Testis (tissue), 3 donors: ENCODE measurements around the gene SLC4A9. TPM values are rescaled to one million over a fixed set of nuclear protein-coding genes. Genes with fewer than 3 reads are reported as not detected.
"Not testable (repeated sequence)": the region's sequence is repeated elsewhere in the genome, so short reads cannot be mapped to it uniquely, and the experiment has no call there.

Experiments used
- DNase-seq: peaks from one replicate; pipeline ENCODE4 v3.0.0-alpha.2; 2019
- H3K27ac ChIP-seq, 2 donors: fragments of 200-600 bp; sonication (generic); one replicate each; pipeline ENCODE4 v1.5.1; 2019
- H3K27me3 ChIP-seq: fragments of 200-600 bp; sonication (generic); one replicate; pipeline ENCODE4 v1.5.1; 2019
- H3K36me3 ChIP-seq: fragments of 200-600 bp; sonication (generic); one replicate; pipeline ENCODE4 v1.5.1; 2017; ENCODE audit warnings: low read depth; ENCODE audit errors: missing control alignments
- H3K4me1 ChIP-seq: fragments of 200-600 bp; sonication (generic); one replicate; pipeline ENCODE4 v1.5.1; 2019
- H3K4me3 ChIP-seq, 2 donors: fragments of 200-600 bp; sonication (generic); one replicate each; pipeline ENCODE4 v1.5.1; 2017 to 2019
- H3K9me3 ChIP-seq: fragments of 200-600 bp; sonication (generic); one replicate; pipeline ENCODE4 v1.5.1; 2017
- POLR2A ChIP-seq: fragments of 450-650 bp; IDR thresholded peaks from one replicate; pipeline ENCODE4 v1.6.1; 2017; ENCODE audit warnings: antibody characterized with exemption, mild to moderate bottlenecking, moderate library complexity
- WGBS, 2 donors: methylation state at CpG; one replicate each; pipeline ENCODE4 v1.1.5; 2018; 5-methylcytosine and 5-hydroxymethylcytosine counted together
- intact Hi-C: fragments of 100-400 bp; cut with DNase I; formaldehyde crosslinking; loops from one replicate; pipeline ENCODE4 v1.15.1; 2023; ENCODE audit warnings: low total_unique reads
- polyA plus RNA-seq: library from polyadenylated mRNA; stranded (reverse); fragments of 350-450 nt; fragmentation: Illumina TruSeq; extraction: RNeasy Lipid Tissue Mini Kit (QIAGEN cat#74804); gene quantifications from one replicate; pipeline ENCODE4 v1.2.3, GENCODE V29; 2014; ENCODE audit warnings: low read depth, low replicate concordance; ENCODE audit not compliant: insufficient read depth
- total RNA-seq, 2 donors: library from RNA; depleted of rRNA; stranded (reverse); fragments of >200 nt; gene quantifications; one replicate each; pipeline ENCODE4 v1.2.3, GENCODE V29; 2016
- TF ChIP-seq, protein P1 (sequence below), 3 experiments: fragments of 450-650 bp in 2 of 3; fragments of 200-600 bp in 1 of 3; sonication (generic) in 1 of 3; IDR thresholded peaks; one replicate each; pipeline ENCODE4 v1.5.1; 2016 to 2019; ENCODE audit warnings: antibody characterized with exemption in 3 of 3, mild to moderate bottlenecking in 2 of 3, moderate library complexity in 1 of 3

SLC4A9 gene
- total and polyA plus RNA-seq, 3 donors from 2014 or later = 0.81 to 1.2 (median 1.2) TPM

DNA sequence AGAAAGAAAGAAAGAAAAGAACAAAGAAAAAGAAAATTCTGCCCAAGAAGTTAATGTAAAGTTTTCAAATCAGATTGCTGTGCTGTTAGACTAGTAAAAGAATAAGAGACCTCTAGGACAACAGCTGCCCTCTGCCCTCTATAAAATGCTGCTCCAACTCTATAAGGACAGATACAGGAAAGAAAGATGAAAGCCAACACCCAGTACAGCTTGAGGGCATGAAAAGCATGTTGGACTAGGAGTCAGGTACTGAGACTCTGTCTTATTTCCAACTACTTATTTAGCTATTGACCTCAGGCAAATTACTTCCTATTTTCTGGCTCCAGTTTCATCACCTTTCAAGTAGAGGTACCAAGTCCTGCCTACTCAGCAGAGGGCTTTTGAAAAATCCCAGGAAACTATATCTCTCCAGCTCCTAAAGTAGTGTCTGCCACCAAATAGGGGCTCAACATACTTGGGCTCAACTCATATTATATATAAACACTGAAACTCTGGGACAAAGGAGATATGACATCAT lies 19.3 kb upstream of the SLC4A9 start:
- H3K27me3 ChIP-seq = no peaks in the 10 kb centered on the region
- peaks cover 7% of the 10 kb centered on the region for H3K4me1 ChIP-seq
- no peak overlapping the region for H3K27ac ChIP-seq
- no peaks in the 10 kb centered on the region for H3K9me3 ChIP-seq
- TF ChIP-seq POLR2A = no peak
- H3K36me3 ChIP-seq = no peaks in the 10 kb centered on the region
- H3K4me3 ChIP-seq = no peak overlapping the region
- intact Hi-C loops = no loop called here
- DNase-seq = no peak

DNA sequence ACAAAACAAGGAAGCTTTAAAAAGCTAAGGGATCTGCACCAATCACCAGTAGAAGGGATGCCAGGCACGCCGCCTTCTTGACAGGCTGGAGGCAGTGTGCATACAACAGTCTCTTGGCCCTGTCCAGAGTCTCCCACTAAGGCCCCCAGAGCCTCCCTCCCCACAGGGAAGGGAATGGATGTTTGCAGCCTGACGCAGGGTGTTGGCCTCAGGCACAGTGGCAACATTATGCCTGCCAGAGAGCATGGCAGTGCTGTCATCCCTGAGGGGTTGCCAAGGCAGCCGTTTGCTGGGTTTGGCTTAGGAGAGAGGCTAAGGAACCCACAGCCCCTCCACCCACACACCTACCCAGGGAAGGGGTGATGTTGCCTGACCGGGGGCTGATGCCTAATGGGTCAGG lies 18.4 kb upstream of the SLC4A9 start:
- H3K4me3 ChIP-seq = no peak overlapping the region
- intact Hi-C loops = no loop called here
- H3K27me3 ChIP-seq = no peaks in the 10 kb centered on the region
- no peaks in the 10 kb centered on the region for H3K36me3 ChIP-seq
- no peak for TF ChIP-seq POLR2A
- TF ChIP-seq, protein P1, sequence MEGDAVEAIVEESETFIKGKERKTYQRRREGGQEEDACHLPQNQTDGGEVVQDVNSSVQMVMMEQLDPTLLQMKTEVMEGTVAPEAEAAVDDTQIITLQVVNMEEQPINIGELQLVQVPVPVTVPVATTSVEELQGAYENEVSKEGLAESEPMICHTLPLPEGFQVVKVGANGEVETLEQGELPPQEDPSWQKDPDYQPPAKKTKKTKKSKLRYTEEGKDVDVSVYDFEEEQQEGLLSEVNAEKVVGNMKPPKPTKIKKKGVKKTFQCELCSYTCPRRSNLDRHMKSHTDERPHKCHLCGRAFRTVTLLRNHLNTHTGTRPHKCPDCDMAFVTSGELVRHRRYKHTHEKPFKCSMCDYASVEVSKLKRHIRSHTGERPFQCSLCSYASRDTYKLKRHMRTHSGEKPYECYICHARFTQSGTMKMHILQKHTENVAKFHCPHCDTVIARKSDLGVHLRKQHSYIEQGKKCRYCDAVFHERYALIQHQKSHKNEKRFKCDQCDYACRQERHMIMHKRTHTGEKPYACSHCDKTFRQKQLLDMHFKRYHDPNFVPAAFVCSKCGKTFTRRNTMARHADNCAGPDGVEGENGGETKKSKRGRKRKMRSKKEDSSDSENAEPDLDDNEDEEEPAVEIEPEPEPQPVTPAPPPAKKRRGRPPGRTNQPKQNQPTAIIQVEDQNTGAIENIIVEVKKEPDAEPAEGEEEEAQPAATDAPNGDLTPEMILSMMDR (IDR thresholded peaks at IDR 0.05) = no peak
- H3K4me1 ChIP-seq = peaks cover 7% of the 10 kb centered on the region
- DNase-seq = no peak
- H3K27ac ChIP-seq = no peak overlapping the region
- 71 to 77% methylated on average over 2 to 5 of the region's 5 CpGs for WGBS, 2 donors
- H3K9me3 ChIP-seq = no peaks in the 10 kb centered on the region

DNA sequence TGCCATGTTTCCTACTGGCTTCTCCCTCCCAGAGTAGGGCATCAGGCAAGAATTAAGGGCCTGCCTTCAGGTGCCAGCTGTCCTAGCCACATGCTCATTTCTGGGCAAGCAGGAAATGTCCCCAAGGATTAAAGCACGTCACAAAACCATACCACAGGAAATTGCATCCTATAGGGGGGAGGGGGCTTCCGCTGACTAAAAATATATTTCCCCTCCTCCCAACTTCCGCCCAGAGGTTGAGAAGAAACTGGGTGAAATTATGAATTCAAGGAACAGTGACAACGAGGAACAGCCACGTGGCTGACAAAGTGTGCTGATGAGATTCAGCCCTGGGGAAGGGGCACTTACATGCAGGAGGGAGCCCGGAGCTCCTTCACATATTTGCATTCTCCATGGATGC lies 17.7 kb upstream of the SLC4A9 start:
- no peak for DNase-seq
- 76 to 84% methylated on average over 6 of the region's 6 CpGs for WGBS, 2 donors
- Histone ChIP-seq H3K4me3 (no peak overlapping the region), H3K36me3 (no peaks in the 10 kb centered on the region), H3K27ac (no peak overlapping the region), H3K9me3 (no peaks in the 10 kb centered on the region), H3K27me3 (no peaks in the 10 kb centered on the region), H3K4me1 (peaks cover 14% of the 10 kb centered on the region)
- intact Hi-C loops = no loop called here
- no peak for TF ChIP-seq POLR2A
- TF ChIP-seq, protein P1 (IDR thresholded peaks at IDR 0.05) = no peak

DNA sequence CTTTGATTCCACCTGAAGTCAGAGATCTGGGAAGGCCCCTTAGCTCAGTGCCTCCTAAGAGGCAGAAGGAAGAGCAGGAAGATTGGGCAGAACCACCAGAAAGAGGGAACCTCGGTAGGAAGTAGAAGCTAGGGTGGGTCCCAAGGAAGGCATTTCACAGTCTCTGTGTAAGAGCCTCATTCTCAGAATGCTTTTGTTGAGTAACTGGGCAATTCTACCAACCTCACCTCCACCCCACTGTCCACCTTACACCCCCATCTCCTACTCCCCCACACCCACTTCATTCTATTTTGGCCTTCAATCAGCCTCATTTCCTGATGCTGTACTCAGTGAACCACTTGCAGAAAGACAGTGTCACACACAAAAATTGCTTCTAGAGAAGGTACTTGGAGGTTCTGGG lies 17.1 kb upstream of the SLC4A9 start:
- no peak overlapping the region for H3K4me3 ChIP-seq
- DNase-seq = no peak
- no peaks in the 10 kb centered on the region for H3K9me3 ChIP-seq
- H3K4me1 ChIP-seq = peaks cover 16% of the 10 kb centered on the region
- no peaks in the 10 kb centered on the region for H3K36me3 ChIP-seq
- WGBS, 2 donors = 57 to 78% methylated on average over 1 of the region's 1 CpG
- H3K27ac ChIP-seq = no peak overlapping the region
- no peaks in the 10 kb centered on the region for H3K27me3 ChIP-seq
- TF ChIP-seq, protein P1 (IDR thresholded peaks at IDR 0.05) = no peak
- no peak for TF ChIP-seq POLR2A
- intact Hi-C loops = no loop called here

DNA sequence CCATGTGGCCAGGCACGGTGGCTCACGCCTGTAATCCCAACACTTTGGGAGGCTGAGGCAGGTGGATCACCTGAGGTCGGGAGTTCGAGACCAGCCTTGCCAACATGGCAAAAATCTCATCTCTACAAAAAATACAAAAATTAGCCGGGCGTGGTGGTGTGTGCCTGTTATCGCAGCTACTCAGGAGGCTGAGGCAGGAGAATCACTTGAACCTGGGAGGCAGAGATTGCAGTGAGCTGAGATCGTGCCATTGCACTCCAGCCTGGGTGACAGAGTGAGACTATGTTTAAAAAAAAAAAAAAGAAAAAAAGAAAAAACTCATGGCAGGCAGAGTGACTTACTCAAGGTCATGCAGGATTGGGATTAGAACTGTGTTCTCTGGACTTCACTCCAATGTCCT lies 16.1 kb upstream of the SLC4A9 start:
- H3K27ac ChIP-seq, intact Hi-C loops, H3K4me3 ChIP-seq, H3K36me3 ChIP-seq, H3K27me3 ChIP-seq, DNase-seq, H3K9me3 ChIP-seq: not testable (repeated sequence)
- peaks cover 16% of the 10 kb centered on the region for H3K4me1 ChIP-seq
- WGBS, 2 donors = 85 to 93% methylated on average over 8 of the region's 8 CpGs

DNA sequence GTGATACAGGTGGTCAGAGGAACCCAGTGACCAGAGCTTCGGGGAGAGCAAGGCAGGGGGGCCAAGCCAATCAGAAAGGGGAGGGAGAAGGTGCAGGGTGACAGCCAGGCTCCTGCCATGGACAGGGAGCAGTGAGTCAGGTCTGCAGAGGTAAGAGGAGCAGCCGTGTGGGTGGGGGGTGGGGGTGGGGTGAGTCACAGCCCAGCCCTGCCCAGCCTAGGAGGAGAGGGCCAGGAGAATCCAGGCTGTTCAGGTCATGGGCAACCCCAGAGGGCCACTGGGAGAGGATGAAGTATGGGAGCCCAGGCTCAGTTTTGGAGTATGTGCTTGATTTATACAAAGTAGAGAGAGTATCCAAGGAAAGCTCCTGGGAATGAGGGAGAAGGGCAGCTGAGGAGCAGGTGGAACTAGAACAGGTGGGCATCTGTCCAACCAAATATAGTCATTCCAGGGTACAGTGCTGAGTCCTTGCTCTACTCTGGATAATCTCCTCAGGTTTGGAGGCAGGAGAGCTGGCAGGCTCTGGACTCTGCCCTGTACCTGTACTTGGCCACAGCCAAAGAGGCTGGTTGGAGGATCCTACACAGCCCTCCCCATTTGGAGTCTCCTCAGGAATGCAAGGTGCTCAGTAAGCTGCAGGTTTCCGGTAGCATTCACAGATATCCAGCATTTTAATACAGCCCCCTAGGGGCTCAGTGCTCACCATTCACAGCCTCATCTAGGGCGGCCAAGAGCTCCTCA lies 15.1 kb upstream of the SLC4A9 start:
- H3K27me3 ChIP-seq = no peaks in the 10 kb centered on the region
- H3K27ac ChIP-seq = no peak overlapping the region
- no peak for DNase-seq
- TF ChIP-seq POLR2A = no peak
- TF ChIP-seq, protein P1 (IDR thresholded peaks at IDR 0.05) = no peak
- H3K9me3 ChIP-seq = no peaks in the 10 kb centered on the region
- WGBS, 2 donors = 68 to 82% methylated on average over 3 to 4 of the region's 4 CpGs
- H3K4me1 ChIP-seq = peaks cover 16% of the 10 kb centered on the region
- intact Hi-C loops = no loop called here
- H3K36me3 ChIP-seq = no peaks in the 10 kb centered on the region
- peak overlapping the region; percentile 77 to 86 for H3K4me3 ChIP-seq
